HPDE6-E6E7 (cell line): Measurements from ENCODE around the gene FOXJ3.
A peak's percentile ranks its signal among the peaks of the same experiment; 100 is the strongest.

ENCODE experiments used
- DNase-seq: peaks from one replicate; pipeline ENCODE4 v3.0.0; 2011; ENCODE audit warnings: missing footprints; ENCODE audit errors: extremely low spot score

FOXJ3 gene

DNA sequence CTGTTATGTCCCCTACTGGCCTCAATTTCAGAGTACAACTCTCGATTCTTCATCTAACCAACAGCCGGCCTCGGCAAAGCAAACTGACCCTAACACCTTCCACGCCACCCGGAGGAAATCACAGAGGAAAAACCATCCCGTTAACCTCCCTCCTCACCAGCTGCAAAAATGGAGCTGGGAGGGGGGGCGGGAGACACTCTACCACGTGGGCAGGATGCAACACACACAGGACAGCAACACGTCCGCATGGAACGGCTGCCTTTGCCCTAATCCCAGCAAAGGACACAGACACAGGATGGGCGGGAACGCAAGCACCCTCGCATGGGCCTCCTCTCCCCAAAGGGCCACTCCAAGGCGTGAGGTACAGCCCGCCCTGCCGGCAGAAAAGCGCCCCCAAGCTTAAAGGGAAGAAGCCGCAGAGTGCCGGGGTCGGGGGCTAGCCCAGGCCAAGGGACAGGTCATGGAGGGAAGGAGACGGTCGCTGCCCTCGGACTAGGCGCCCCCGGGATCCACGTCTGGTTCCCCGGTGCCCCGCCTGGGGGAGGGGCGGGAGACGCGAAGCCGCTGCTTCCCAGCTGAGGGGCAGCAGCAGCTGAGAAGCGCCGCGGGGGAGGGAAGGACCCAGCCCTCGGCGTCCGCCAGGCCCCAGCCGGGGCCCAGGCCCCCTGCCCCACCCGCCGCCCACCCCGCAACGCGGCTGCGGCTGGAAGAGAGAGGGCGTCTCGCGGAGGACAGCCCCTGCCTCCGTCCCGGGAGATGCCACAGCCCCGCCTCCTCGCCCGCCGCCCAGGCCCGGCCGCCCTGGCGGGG is 590 bp downstream of the FOXJ3 start:
- peak; percentile 55 for DNase-seq

- no peak for DNase-seq
Observed at GRCh38 chr1:42333662-42334239, 1.3 kb downstream of the FOXJ3 start.

GRCh38 chr1:42332877-42333276 is 2.2 kb downstream of the FOXJ3 start:
- no peak for DNase-seq

DNA sequence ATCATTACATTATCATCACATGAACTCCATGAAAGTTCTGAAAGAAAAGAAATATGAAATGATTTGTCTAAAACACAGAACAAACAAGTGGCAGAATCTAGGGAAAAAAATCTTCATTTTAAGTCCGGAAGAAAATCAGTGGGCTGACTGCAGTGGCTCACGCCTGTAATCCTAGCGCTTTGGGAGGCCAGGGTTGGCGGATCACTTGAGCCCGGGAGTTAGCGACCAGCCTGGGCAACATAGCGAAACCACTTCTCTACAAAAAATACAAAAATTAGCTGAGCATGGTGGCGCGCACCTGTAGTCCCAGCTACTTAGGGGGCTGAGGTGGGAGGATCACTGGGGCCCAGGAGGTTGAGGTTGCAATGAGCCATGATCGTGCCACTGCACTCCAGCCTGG is 4.8 kb downstream of the FOXJ3 start:
- no peak for DNase-seq

DNA sequence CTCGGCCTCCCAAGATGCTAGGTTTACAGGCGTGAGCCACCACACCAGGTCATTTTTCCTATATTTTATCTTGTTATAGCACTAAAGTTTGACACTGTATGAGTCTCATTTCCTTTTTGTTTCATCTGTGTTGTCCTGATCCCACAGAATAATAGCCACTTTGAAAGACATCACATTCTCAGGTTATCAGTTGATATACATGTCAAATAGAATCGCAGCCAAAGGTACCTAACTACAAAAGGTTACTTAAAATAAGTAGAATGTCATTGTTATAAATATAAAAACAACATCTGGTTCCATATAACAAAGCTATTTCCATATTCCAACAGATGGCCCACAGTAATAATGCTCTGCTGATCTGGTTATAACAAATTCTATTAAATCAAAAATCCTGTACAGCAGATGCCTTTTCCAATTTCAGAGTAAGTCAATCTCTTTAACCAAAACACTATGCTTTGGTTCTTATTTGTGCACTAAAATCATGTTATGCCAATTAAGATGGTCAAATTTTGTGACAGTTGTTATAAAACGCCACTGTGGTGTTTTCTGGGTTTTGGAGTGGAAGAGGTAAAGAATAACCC is 6.0 kb downstream of the FOXJ3 start:
- DNase-seq: no peak

DNA sequence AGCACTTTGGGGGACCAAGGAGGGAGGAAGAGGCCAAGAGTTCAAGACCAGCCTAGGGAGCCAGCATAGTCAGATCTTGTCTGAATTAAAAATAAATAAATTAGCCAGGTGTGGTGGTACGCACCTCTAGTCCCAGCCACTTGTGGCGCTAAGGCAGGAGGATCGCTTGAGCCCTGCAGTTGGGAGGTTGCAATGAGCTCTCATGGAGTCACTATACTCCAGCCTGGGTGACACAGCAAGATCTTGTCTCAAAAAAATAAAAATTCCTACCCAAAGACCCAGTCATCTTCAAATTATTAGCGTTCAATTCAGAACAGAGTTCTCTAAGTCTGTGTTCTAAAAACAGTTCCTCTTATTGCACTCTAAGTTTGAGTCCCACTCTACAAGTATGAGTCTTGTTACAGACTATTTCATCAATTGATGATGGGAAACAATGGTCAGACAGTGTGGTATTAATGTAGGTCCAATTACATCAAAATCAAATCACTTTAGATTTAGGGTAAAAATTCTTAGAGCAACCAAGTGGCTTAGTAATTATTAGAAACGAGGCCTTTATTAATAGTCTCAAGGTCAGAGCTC is 6.9 kb downstream of the FOXJ3 start:
- DNase-seq: no peak

- DNase-seq: no peak
Observed at GRCh38 chr1:42325014-42325402, 10.0 kb downstream of the FOXJ3 start.

DNA sequence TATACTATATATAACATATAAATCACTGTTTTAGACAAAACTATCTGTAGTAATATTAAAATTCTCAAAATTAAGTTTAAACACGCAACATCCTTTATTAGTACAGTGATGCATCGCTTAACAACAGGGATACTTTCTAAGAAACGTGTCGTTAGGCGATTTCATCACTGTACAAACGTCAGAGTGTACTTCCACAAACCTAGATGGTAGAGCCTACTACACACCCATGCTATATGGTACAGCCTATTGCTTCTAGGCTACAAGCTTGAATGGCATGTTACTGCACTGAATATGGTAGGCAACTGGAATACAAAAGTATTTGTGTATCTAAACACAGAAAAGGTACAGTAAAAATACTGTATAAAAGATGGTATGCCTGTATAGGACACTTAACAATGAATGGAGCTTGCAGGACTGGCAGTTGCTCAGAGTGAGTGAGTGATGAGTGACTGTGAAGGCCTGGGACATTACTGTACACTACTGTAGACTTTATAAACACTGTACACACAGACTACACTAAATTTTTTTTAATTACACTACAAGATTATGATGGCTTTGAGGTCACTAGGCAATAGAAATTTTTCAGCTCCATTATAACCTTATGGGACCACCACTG is 10.5 kb downstream of the FOXJ3 start:
- no peak for DNase-seq

DNA sequence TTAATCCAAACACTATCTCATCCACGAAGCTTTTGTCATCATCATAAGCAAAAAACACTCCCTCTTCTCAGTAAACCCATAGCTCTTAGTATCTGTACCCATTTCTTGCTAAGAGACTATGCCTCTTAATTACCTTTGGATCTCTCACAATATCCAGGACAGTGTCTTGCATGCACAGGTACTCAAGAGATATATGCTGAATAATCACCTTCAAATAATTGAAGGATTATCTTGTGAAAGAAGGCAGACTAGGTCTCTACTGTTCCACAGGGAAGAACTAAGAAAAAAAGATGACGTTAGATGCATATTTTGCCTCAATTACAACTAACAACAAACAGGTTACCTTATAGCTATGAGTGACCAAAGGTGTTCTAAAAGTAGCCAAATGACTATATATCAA is 11.5 kb downstream of the FOXJ3 start:
- no peak for DNase-seq

GRCh38 chr1:42322577-42322976 is 12.5 kb downstream of the FOXJ3 start:
- DNase-seq: no peak

DNA sequence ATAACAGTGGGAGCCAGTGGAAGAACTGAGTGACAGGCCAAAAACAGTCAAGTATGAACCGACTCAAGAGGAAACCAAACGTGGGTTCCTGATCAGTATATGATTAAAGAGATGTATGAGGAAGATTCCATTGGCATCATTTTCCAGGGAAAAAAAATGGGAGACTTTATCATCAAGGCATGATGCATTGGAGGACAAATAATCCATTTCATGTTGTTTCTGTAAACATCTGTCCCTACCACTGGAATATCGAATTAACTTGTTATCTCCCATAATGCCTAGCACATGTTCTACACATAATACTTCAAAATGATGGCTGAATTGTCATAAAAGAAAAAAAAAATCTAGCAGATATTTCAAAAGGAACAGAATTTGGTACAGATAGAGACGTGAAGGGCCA is 13.3 kb downstream of the FOXJ3 start:
- DNase-seq: no peak

GRCh38 chr1:42320708-42321107 is 14.3 kb downstream of the FOXJ3 start:
- DNase-seq: no peak

- DNase-seq: no peak
Observed at GRCh38 chr1:42319871-42320484, 15.1 kb downstream of the FOXJ3 start.

DNA sequence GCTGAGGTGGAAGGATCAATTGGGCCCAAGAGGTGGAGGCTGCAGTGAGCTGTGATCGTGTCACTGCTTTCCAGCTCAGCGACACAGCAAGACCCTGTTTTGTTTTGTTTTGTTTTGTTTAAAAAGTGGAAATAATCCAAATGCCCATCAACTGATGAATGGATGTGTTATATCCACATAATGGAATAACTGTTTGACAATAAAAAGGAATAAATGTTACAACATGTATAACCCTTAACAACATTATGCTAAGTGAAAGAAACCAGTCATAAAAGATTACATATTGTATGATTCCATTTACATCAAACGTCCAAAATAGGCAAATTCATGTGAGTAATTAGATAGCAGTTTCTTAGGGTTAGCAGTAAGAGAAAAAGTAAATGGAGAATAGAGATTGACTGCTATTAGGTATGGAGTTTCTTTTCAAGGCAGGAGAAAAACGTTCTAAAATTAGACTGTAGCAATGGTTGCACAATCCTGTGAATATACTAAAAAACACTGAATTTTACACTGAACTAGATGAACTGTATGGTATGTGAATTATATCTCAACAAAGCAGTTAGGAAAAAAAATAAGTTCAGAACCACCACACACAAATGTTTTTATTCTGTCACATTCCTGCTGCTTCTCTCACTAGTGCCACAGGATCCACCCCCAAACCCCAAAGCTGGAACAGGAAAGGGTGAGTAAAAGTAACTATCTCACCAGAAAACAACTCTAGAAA is 15.7 kb downstream of the FOXJ3 start:
- no peak for DNase-seq

GRCh38 chr1:42318601-42319000 is 16.4 kb downstream of the FOXJ3 start:
- no peak for DNase-seq

- no peak for DNase-seq
Observed at GRCh38 chr1:42317308-42317707, 17.7 kb downstream of the FOXJ3 start.

DNA sequence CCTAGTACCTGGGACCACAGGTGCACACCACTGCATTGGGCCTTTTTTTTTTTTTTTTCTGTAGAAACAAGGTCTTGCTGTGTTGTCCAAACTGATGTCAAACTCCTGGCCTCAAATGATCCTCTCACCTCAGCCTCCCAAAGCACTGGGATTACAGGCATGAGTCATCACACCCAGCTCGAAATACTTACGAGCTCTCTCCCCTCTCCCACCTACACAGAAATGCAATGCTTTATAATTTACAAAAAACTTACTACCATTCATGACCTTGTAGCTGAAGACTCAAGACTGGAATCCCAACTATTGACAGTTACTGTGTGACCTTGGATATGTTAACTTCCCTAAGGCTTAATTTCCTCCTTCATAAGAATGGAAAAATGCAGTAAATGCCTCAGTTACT is 18.7 kb downstream of the FOXJ3 start:
- DNase-seq: no peak

- DNase-seq: no peak
Observed at GRCh38 chr1:42315500-42315899, 19.5 kb downstream of the FOXJ3 start.

DNA sequence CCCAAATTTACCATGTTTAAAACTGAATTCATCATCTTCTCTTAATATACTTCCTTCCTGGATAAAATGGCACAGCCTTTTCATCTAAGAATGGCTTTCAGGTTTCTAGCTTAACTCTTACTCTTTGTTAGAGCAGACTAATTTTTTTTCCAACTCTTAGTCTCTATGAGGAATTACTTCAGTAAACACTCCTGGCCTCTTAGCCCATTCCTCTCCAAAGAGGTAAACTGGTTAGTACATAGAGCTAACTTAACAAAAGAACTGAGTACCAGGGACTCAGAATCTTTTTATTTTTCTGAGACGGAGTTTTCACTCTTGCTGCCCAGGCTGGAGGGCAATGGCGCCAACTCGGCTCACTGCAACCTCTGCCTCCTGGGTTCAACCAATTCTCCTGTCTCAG is 21.1 kb downstream of the FOXJ3 start:
- no peak for DNase-seq

GRCh38 chr1:42312576-42313212 is 22.3 kb downstream of the FOXJ3 start:
- no peak for DNase-seq

DNA sequence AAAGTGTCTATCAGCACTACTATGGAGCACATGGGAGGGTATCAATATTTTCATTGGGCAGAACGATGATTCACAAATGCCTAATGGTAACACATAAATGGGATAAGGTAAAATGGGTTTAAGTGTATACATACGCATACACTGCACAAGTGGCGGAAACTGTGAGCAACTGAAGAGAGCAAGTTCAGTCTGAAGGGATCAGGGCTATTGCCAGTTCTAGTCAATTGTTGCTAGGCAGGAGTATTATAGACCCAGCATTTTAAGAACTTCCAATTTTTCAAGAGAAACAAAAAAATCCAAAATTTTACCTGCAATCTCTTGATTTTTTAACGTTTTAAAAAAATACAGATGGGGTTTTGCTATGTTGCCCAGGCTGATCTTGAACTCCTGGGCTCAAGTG is 23.1 kb downstream of the FOXJ3 start:
- no peak for DNase-seq
